Measurements from ENCODE around the gene OR4D1. TPM values are rescaled to one million over a fixed set of nuclear protein-coding genes. Genes with fewer than 3 reads are reported as not detected.

OR4D1 gene
- total RNA-seq, 8 experiments from 2014 or later, result 0.05 to 0.76 (median 0.25) TPM; not detected in 3

GRCh38 chr17:58207451-58207850, 59.3 kb downstream of the OR4D1 start:
- in situ Hi-C loops (cut with MboI; ENCODE audit: low pct_unique_long_range_greater_than_20kb in 2 of 9, low sequenced_read_pairs in 9 of 9, unreplicated experiment in 9 of 9), result no loop called here
- 7 to 100% (median 78%) methylated on average over 1 to 3 of the region's 3 CpGs; no CpG with 5 or more reads in 2 of the 10 experiments for WGBS, 10 experiments

GRCh38 chr17:58208344-58208743, 60.2 kb downstream of the OR4D1 start:
- in situ Hi-C loops (cut with MboI; ENCODE audit: low pct_unique_long_range_greater_than_20kb in 2 of 9, low sequenced_read_pairs in 9 of 9, unreplicated experiment in 9 of 9), result no loop called here
- Histone ChIP-seq H3K4me1 (replicated peaks in 1 of 2) (no peaks in the 10 kb centered on the region), H3K27ac (no peak overlapping the region), H3K4me3 (no peak overlapping the region)
- 83 to 100% (median 93%) methylated on average over 1 to 3 of the region's 5 CpGs; no CpG with 5 or more reads in 2 of the 10 experiments for WGBS, 10 experiments
- ATAC-seq (replicated peaks in 6 of 8), result no peak

More at GRCh38 chr17:58207451-58207850, 59.3 kb downstream of the OR4D1 start:
- Histone ChIP-seq H3K4me3 (no peak overlapping the region), H3K4me1 (replicated peaks in 1 of 2) (no peaks in the 10 kb centered on the region), H3K27ac (no peak overlapping the region)
- ATAC-seq (replicated peaks in 6 of 8), result no peak

Other genes starting within 250 kb of the OR4D1 start
- 10 to 100 TPM in 6 of 8 experiments, 1 to 10 TPM in 2; 6.9 to 37.4 (median 16.3) TPM for gene CUEDC1, start 193.0 kb upstream of the OR4D1 start, total RNA-seq
- 10 to 100 TPM; 14.0 to 87.6 (median 43.0) TPM for gene VEZF1, start 160.1 kb upstream of the OR4D1 start, total RNA-seq
- gene SRSF1, start 141.1 kb upstream of the OR4D1 start, total RNA-seq, result 100 to 1,000 TPM; 118 to 433 (median 192) TPM
- 10 to 100 TPM; 16.8 to 78.7 (median 36.0) TPM for gene DYNLL2, start 65.0 kb upstream of the OR4D1 start, total RNA-seq
- gene OR4D2, start 18.6 kb downstream of the OR4D1 start, total RNA-seq, result under 1 TPM in 3 of 8 experiments, not detected in 5; 0.17 to 0.35 (median 0.28) TPM
- gene EPX, start 44.3 kb downstream of the OR4D1 start, total RNA-seq, result under 1 TPM in 5 of 8 experiments, not detected in 3; 0.27 to 0.66 (median 0.38) TPM
- gene MKS1, start 70.9 kb downstream of the OR4D1 start, total RNA-seq, result 10 to 100 TPM in 7 of 8 experiments, 1 to 10 TPM in 1; 7.4 to 32.3 (median 20.9) TPM
- 1 to 10 TPM in 2 of 8 experiments, under 1 TPM in 5, not detected in 1; 0.08 to 1.2 (median 0.16) TPM for gene LPO, start 90.2 kb downstream of the OR4D1 start, total RNA-seq
- 1 to 10 TPM in 2 of 8 experiments, under 1 TPM in 3, not detected in 3; 0.18 to 3.2 (median 0.59) TPM for gene MPO, start 132.6 kb downstream of the OR4D1 start, total RNA-seq
- gene TSPOAP1, start 180.4 kb downstream of the OR4D1 start, total RNA-seq, result 10 to 100 TPM in 5 of 8 experiments, 1 to 10 TPM in 2, under 1 TPM in 1; 0.76 to 23.0 (median 13.2) TPM
- gene SUPT4H1, start 203.8 kb downstream of the OR4D1 start, total RNA-seq, result 10 to 100 TPM; 47.7 to 87.5 (median 62.3) TPM

Measured in motor neuron (in vitro differentiated cells).